ENCODE results near the gene PIGZ. TPM values are rescaled to one million over a fixed set of nuclear protein-coding genes. Genes with fewer than 3 reads are reported as not detected.

PIGZ gene
- polyA plus RNA-seq = 1 to 10 TPM; 2.2 to 7.7 (median 5.8) TPM

DNA sequence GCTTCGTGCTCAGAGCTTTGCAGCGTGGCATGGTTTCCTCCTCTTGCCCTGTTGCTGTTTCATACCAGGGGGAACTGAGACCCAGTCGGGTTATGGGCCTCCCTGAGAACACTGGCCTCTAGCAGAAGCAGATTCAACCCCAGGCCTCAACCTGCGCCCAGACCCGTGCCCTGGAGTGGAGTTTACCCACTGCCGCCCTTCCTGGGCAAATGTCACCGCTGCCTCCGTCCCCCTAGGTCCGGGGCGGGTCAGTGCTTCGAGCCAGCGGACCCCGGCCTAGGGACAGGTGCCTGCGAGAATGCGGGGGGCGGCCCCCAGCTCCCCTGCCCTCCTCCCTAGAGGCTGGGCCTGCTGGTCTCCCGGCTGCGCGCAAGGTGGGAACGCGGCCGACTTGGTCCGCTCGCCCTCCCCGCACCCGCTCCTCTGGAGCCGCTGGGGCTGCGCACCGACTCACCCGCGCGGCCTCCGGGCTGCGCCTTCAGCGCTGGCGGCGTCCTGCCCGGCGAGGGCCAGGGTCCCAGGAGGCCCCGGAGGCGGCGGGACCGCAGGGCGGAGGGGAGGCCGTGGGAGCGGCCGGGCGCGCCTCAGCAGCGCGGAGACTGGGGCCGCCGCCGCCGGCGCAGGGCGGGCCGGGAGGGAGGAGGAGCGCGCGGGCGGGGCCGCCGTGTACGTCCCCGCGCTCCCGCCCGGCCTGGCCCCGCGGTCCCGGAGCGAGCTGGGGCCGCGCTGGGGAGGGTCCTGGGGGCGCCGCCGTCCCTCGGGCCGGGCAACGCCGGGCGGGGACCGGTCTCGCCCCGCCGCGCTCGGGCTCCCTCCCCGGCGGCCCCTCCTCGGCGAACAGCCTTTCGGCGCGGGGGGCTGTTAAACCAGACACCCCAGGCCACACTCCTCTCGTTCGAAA, at the start of gene PIGZ:
Gene PIGZ (minus strand): TSS at position 601 of the 901 bp plus-strand sequence. CDS start 16,802 bp downstream, outside the sequence.
- 2% methylated on average over 46 to 98 of the region's 98 CpGs for WGBS, 3 donors
- peak within 1 kb of the TSS; percentile 43 for H3K27ac ChIP-seq (ENCODE audit: low read depth, low read length)

GRCh38 chr3:197017003-197017402, 48.4 kb upstream of the PIGZ start:
- no peak overlapping the region for H3K27ac ChIP-seq (ENCODE audit: low read depth, low read length)
- WGBS, 3 donors = 94 to 96% (median 95%) methylated on average over 18 of the region's 18 CpGs

DNA sequence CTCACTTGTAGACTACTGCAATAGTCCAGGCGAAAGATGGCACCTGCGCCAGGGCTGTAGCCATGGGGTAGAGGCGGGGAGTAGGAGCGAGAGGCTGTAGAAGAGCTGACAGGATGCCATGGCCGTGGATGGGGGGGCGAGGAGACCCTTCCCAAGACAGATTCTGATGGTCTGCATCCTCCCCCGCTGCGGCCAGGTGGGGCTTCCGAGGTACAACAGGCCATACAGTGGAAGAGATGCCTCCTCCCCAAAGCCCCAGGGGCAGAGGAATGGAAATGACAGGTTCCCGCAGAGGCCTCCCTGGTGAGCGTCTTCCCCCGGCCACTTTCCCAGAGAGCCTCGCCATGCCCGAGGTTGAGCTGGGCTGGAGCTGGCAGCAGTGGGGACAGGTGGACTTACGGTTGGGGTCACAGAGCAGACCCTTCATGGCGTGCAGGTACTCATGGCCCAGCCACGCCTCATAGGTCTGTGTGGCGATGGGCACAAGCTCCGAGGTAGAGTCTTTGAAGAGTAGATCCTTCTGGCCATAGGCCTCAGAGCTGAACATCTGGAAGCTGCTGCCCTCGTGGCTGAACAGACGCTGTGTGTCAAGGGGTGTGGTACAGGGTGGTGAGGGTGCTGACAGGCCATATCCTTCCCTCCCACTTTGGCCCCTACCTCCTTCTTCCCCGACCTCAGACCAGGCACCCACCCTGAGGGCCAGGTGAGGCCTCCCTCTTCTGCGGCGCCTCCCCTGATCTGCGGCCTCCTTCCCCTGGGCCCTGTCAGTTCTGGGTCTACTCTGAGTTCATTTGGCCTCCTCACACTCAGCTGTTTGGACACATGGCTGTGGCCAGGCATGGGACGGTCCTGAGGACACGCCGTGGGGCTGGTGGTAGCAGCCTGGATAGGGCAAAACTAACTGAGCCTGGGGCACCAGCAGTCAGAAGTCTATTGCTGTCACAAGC, 47.4 kb upstream of the PIGZ start:
- whole genome bisulfite sequencing, 3 donors = 93 to 95% (median 94%) methylated on average over 28 of the region's 28 CpGs
- no peak overlapping the region for H3K27ac ChIP-seq (ENCODE audit: low read depth, low read length)

- 91 to 92% (median 92%) methylated on average over 20 to 22 of the region's 22 CpGs for WGBS, 3 donors
- no peak overlapping the region for H3K27ac ChIP-seq (ENCODE audit: low read depth, low read length)
These were observed 46.4 kb upstream of the PIGZ start for GRCh38 chr3:197014942-197015575.

DNA sequence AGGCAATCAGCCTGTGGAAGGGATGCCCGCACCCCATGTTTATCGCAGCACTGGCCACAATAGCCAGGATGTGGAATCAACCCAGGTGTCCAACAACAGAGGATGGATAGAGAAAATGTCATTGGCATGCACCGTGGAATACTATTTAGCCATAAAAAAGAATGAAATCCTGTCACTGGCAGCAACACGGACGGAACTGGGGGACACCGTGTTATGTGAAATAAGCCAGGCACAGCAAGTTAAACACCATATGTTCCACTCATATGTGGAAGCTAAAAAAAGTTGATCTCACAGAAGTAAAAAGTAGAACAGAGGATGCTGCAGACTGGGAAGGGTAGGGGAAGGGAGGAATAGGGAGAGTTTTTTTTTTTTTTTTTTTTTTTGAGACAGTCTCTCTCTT, 45.4 kb upstream of the PIGZ start:
- WGBS, 3 donors = 95 to 97% (median 97%) methylated on average over 6 of the region's 6 CpGs
- no peak overlapping the region for H3K27ac ChIP-seq (ENCODE audit: low read depth, low read length)

- no peak overlapping the region for H3K27ac ChIP-seq (ENCODE audit: low read depth, low read length)
- WGBS, 3 donors = 71 to 88% (median 82%) methylated on average over 7 of the region's 7 CpGs
These were observed 43.9 kb upstream of the PIGZ start for GRCh38 chr3:197012540-197012883.

DNA sequence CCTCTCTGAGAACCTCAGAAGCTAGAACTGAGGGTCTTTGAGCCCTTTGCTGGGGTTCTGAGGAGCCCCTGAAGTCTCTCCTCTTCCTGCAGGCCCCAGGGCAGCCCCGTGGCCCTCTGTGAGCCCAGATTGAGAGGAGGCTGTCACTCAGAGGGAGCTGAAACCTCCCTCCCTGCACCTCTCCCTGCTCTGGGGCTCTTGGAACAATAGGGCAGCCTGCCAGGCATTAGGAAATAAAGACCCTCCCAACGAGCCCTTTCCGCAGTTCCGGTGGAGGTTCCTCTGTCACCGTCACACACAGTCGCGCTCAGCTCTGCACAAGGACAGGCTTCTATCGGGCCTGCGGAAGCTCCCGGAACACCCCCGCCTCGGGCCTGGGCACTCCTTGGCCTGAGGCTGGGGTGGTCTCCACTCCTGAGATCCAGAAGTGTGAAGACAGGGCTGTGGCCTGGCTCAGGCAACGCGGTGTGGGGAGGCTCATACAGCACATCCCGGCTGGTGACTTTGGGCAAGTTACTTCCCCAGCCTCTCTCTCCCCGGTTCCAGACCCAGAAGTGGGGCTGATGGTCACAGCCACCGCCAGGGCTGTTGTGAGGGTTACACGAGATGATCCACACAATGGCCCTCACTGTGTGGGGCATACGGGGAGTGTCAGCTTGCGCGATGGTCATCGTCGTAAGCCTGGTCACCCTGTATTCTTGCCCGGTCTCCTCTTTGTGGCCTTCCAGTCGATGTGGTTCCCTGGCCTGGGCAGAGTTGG, 43.3 kb upstream of the PIGZ start:
- no peak overlapping the region for H3K27ac ChIP-seq (ENCODE audit: low read depth, low read length)
- WGBS, 3 donors = 87 to 94% (median 87%) methylated on average over 25 of the region's 25 CpGs

- H3K27ac ChIP-seq (ENCODE audit: low read depth, low read length) = peak overlapping the region; percentile 11
- 77 to 78% (median 78%) methylated on average over 29 to 30 of the region's 30 CpGs for WGBS, 3 donors
These were observed 42.1 kb upstream of the PIGZ start for GRCh38 chr3:197010556-197011351.

DNA sequence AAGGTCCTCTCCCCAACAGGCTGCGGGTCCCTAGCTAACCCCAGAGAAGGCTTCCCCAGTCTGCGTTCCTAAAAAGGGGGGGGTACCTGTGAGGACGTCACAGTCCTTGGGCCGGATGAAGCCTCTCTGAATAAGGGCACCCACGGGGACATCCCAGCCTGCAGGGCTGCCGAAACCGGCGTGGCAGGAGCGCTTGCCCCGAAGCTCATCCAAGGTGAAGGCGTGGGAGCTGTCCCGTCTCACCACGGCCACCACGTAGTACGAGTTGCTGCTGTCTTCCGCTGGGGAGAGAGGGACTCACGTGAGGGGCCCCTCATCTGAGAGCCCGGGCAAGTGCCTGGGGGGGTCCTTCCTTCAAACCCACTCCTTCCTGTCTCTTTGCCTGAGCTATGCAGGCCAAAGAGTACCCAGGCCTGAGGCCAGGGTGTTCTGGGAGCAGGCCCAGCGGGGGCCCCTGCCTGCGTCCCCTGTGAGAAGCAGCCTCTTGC, 40.9 kb upstream of the PIGZ start:
- WGBS, 3 donors = 87 to 89% (median 88%) methylated on average over 20 of the region's 20 CpGs
- H3K27ac ChIP-seq (ENCODE audit: low read depth, low read length) = no peak overlapping the region

GRCh38 chr3:197008436-197009209, 40.0 kb upstream of the PIGZ start:
- WGBS, 3 donors = 92% methylated on average over 27 of the region's 27 CpGs
- no peak overlapping the region for H3K27ac ChIP-seq (ENCODE audit: low read depth, low read length)

- H3K27ac ChIP-seq (ENCODE audit: low read depth, low read length) = no peak overlapping the region
- 79 to 81% (median 81%) methylated on average over 8 of the region's 8 CpGs for WGBS, 3 donors
These were observed 39.3 kb upstream of the PIGZ start for GRCh38 chr3:197007953-197008352.

DNA sequence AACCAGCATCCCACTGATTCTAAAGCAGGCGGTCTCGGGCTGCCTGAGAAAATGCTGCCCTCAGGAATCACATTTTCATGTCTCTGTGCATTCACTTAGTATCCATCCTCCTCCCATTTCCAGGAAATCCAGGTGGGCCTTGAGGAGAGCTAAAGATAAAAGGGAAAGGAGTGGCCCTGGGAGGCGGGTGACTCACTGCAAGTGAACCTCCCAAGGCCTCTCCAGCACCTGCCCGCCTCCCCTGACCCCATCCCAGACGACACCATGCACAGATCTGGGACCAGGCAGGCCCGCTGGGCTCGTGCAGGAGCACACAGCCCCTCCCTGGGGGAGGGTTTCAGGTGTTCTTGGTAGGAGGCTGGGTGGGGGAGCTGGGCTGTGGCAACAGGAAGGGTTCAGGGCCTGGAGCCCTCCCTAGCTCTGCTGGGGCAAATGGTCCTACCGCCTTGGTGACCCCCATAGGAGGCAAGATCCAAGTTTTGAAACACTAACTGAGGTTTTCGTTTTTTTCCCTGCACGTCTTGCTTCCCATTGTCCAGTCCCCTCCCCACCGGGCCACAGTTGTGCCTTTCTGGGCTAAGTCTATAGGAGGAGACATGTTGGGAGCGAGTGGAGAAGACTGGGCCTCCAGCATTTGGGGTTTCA, 38.8 kb upstream of the PIGZ start:
- no peak overlapping the region for H3K27ac ChIP-seq (ENCODE audit: low read depth, low read length)
- 83 to 87% (median 86%) methylated on average over 12 of the region's 12 CpGs for WGBS, 3 donors

- no peak overlapping the region for H3K27ac ChIP-seq (ENCODE audit: low read depth, low read length)
- 93 to 98% (median 97%) methylated on average over 5 of the region's 5 CpGs for WGBS, 3 donors
These were observed 38.2 kb upstream of the PIGZ start for GRCh38 chr3:197006860-197007259.

GRCh38 chr3:197006446-197006845, 37.8 kb upstream of the PIGZ start:
- WGBS, 3 donors = 89 to 96% (median 93%) methylated on average over 11 of the region's 11 CpGs
- H3K27ac ChIP-seq (ENCODE audit: low read depth, low read length) = no peak overlapping the region

DNA sequence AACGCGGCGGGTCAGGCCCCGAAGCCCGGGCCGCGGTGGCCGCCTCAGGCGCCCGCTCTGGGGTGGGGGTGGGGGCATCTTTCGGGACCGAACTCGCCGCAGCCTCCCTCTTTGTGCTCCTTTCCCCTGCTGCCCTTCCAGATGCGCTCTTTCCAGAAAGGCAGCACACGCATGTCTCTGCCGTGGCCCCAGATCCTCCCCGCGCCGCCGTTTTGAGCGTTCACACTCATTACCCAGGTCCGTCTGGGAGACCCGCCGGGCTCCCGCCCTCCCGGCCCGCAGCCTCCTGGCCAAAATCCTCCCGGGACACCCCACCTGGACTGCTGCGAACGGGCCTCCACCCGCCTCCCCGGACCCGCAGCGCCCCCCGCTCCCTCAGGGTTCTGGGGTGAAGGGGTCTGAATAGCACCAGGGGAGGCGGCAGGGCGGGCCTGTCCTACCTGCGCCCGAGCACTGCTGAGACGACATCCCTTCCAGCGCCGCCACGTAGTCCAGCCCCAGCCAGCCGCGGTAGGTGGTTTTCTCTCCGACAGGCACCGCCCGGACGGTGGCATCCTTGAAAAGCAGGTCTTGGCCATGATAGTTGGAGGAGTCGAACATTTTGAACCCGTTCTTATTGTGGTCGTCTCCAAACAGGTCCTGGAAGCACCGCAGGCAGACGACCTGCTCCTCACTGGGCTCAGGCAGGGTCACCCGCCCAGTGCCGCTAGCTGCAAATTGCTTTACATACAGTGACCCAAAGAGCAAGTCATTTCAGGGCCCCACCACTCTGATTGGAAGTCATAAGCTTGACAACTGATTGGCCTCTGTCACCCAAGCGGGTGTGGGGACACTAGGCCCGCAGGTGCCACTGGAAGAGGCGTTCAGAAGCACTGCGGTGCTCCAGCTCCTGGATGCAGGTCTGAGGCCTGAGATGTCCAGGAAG, 35.1 kb upstream of the PIGZ start:
- WGBS, 3 donors = 27 to 37% (median 36%) methylated on average over 40 to 61 of the region's 61 CpGs
- no peak overlapping the region for H3K27ac ChIP-seq (ENCODE audit: low read depth, low read length)
